Kidney epithelial cell (primary cell): Measurements from ENCODE around the gene MTOR. TPM values are rescaled to one million over a fixed set of nuclear protein-coding genes. Genes with fewer than 3 reads are reported as not detected.
"Not testable (repeated sequence)": the region's sequence is repeated elsewhere in the genome, so short reads cannot be mapped to it uniquely, and the experiment has no call there.

Experiments
- DNase-seq: peaks from one replicate; pipeline ENCODE4 v3.0.0-alpha.2; 2010; ENCODE audit warnings: low read depth
- H3K27me3 ChIP-seq: 2 replicates; pipeline ENCODE4 v1.6.0; 2011; ENCODE audit warnings: low read length; ENCODE audit not compliant: control insufficient read depth, insufficient read depth
- H3K36me3 ChIP-seq: 2 replicates; pipeline ENCODE4 v1.5.1; 2011; ENCODE audit warnings: low read length; ENCODE audit not compliant: control insufficient read depth, insufficient read depth
- H3K4me3 ChIP-seq: 2 replicates; pipeline ENCODE4 v1.5.1; 2011; ENCODE audit warnings: low read depth, mild to moderate bottlenecking, control low read depth, low read length
- total RNA-seq: library from RNA; depleted of rRNA; stranded (reverse); fragments of >200 nt; gene quantifications from 2 replicates; pipeline ENCODE4 v1.2.3, GENCODE V29; 2015
- TF ChIP-seq, protein P1 (sequence below): IDR thresholded peaks from 2 replicates; pipeline ENCODE4 v1.5.1; 2011; ENCODE audit warnings: mild to moderate bottlenecking, moderate library complexity, low read length, control low read depth, inconsistent platforms; ENCODE audit not compliant: insufficient read depth, poor library complexity, severe bottlenecking

The MTOR gene
- total RNA-seq, 1 donor from 2014 or later: 41.3 TPM

DNA sequence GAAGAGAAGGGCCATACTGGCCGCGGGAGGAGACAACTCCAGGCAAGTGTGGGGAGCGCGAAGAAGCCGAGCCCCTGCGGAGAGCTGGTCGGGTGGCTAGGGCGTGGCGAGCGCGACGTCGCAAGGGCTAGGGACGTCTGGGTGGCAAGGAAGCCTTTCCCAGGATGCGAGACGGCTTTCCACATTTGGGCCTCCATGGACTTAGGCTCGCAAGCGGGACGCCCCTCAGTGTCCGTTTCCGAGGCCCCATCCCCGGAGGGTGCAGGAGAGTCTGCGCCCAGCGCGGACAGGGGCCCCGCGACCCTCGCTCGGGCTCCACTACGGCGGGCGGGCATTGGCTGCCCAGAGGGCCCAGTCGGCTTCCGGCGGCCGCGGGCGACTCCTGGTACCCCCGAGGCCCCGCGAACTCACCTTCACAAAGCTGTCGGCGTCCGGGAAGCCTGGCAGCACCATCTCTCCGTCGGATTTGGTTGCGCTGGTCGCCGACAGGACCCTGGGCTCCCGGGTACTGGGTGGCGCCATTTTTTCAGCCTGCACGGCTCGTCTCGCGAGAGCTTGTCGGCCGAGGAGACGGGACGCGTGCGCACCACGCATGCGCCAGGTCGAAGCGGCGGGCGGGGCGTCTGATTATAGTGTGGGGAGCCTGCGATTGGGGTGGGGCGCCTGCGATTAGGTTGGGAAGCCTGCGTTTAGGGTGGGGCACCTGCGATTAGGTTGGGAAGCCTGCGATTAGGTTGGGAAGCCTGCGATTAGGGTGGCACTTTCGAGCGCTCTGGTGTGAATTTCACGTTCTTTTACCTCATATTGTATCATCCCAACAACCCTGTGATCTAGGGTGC, 162.8 kb downstream of the MTOR start, which contains the start of gene EXOSC10:
TSS of gene EXOSC10 (minus strand) at position 560 of the 839 bp plus-strand sequence. CDS start at position 522, 38 bp downstream.
- Histone ChIP-seq H3K27me3 (no peaks in the 10 kb centered on the region), H3K36me3 (peaks cover 2% of the 10 kb centered on the region), H3K4me3 (peak within 1 kb of the TSS; percentile 75)
- TF ChIP-seq, protein P1, sequence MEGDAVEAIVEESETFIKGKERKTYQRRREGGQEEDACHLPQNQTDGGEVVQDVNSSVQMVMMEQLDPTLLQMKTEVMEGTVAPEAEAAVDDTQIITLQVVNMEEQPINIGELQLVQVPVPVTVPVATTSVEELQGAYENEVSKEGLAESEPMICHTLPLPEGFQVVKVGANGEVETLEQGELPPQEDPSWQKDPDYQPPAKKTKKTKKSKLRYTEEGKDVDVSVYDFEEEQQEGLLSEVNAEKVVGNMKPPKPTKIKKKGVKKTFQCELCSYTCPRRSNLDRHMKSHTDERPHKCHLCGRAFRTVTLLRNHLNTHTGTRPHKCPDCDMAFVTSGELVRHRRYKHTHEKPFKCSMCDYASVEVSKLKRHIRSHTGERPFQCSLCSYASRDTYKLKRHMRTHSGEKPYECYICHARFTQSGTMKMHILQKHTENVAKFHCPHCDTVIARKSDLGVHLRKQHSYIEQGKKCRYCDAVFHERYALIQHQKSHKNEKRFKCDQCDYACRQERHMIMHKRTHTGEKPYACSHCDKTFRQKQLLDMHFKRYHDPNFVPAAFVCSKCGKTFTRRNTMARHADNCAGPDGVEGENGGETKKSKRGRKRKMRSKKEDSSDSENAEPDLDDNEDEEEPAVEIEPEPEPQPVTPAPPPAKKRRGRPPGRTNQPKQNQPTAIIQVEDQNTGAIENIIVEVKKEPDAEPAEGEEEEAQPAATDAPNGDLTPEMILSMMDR: no peak
- DNase-seq: peak; percentile 52

DNA sequence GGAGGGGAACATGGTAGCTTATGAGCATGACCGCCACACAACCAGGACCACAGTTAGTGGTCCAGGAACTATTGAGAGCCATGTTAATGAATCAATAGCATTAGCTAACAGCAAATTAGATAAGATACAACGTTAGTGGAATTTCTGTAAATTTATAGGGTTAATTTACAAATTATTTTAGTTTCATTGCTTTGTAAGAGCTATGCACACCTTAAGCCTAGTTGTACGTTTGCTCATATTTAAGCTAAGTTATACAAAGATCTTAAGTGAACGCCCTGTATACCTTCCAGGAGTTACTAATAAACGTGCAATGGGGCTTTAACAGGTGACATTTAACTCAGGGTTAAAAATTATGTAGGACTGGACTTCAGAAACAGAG, 163.4 kb downstream of the MTOR start:
- H3K36me3 ChIP-seq: peaks cover 2% of the 10 kb centered on the region
- TF ChIP-seq, protein P1: no peak
- peak overlapping the region; percentile 75 for H3K4me3 ChIP-seq
- no peaks in the 10 kb centered on the region for H3K27me3 ChIP-seq
- DNase-seq: no peak

DNA sequence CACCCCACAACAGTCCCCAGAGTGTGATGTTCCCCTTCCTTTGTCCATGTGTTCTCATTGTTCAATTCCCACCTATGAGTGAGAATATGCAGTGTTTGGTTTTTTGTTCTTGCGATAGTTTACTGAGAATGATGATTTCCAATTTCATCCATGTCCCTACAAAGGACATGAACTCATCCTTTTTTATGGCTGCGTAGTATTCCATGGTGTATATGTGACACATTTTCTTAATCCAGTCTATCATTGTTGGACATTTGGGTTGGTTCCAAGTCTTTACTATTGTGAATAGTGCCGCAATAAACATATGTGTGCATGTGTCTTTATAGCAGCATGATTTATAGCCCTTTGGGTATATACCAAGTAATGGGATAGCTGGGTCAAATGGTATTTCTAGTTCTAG, 178.6 kb downstream of the MTOR start:
- not testable (repeated sequence) for H3K4me3 ChIP-seq, H3K36me3 ChIP-seq, H3K27me3 ChIP-seq, DNase-seq

DNA sequence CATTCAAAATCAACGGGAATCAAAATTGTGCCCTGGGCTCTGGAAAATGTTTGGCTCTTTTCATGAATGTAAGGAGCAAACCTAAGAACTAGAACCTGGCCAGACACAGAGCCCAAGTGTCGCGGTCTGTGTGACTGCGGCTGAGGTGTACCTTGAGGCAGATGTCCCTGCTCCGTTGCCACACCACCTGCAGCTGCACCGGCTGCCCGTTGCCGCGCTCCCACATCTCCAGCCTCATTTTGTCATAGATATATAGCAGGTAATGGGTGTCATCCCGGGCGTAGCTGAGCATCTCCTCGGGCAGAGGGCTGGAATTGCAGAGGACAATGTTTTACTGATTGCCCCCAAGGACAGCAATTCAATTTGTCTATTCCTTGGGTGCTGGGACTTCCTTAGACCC, 181.4 kb downstream of the MTOR start:
- no peak for DNase-seq
- H3K4me3 ChIP-seq: no peak overlapping the region
- H3K27me3 ChIP-seq: no peaks in the 10 kb centered on the region
- peaks cover 2% of the 10 kb centered on the region for H3K36me3 ChIP-seq
- TF ChIP-seq, protein P1: no peak

DNA sequence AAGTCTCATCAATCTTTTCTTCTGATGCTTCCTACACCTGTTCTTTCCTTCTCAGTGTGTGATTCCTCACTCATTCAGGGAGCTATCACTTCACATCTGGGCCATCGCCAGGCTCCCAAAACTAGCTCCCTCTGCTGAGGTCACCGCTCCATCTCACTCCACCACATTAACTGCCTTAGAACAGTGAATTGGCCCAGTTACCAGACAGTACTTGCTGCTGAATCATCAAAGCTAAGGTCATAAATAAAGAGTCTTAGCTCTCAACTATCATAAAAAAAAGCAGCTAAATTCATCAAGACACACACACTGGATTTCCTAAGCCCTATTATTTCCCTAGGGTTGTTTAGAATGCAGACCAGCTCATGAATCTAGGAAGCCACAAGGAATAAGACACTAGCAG, 183.7 kb downstream of the MTOR start:
- no peak for DNase-seq
- peaks cover 3% of the 10 kb centered on the region for H3K36me3 ChIP-seq
- H3K4me3 ChIP-seq: no peak overlapping the region
- TF ChIP-seq, protein P1: no peak
- H3K27me3 ChIP-seq: no peaks in the 10 kb centered on the region

DNA sequence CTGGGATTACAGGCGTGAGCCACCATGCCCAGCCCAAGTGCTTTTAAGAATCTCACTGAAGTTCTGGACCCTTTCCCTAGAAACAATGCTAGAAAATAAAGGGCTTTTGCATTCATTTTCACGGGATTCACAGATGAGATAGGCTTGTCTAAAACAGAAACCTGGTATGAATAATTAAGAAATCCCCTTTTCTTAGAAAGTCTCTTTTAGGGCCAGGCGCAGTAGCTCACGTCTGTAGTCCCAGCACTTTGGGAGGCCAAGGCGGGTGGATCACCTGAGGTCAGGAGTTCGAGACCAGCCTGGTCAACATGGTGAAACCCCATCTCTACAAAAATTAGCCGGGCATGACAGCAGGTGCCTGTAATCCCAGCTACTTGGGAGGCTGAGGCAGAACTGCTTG, 189.0 kb downstream of the MTOR start:
- H3K27me3 ChIP-seq, DNase-seq, H3K4me3 ChIP-seq, H3K36me3 ChIP-seq: not testable (repeated sequence)

DNA sequence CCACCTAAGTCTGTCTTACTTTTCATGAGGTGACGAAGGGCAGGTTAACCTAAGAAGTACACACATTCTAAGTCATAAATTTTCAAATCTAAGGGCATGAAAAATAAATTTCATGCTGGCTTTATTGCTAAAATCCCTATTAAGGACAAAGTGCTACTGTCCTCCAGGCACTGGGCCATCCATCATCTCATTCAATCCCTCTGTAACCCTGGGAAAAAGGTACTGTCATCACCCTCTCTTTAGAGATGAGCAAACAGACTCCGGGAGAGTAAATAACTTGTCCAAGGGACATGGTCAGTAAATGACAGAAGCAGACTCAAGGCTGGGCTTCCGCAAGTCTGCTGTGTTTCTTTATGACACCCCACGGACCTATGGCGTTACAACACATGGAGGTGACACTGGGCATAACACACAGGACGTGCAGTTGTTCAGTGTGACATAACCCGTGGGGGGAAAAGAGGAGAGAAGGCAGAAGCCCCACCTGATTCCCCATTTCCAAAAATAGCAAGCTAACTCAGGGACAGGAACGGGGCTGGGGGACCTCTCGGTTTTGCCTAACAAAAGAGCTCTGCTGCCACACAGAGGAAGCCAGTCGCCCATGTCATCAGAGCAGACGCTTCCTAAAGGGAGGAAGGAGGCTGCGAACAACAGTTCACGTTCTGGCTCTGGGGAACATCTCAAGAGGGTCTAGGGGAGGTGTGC, 190.0 kb downstream of the MTOR start:
- Histone ChIP-seq H3K27me3 (no peaks in the 10 kb centered on the region), H3K36me3 (peaks cover 4% of the 10 kb centered on the region), H3K4me3 (no peak overlapping the region)
- DNase-seq: no peak
- TF ChIP-seq, protein P1: no peak
